Suprapubic skin (tissue), 4 donors: ENCODE measurements around the gene INPP5F. TPM values are rescaled to one million over a fixed set of nuclear protein-coding genes. Genes with fewer than 3 reads are reported as not detected.

Source experiments
- DNase-seq, 2 donors: peaks; one replicate each; pipeline ENCODE4 v3.0.0-alpha.2; 2019; ENCODE audit warnings: low spot score in 2 of 2
- H3K27ac ChIP-seq: fragments of 200-600 bp; sonication (generic); one replicate; pipeline ENCODE4 v1.5.1; 2019
- H3K27me3 ChIP-seq: fragments of 200-600 bp; sonication (generic); one replicate; pipeline ENCODE4 v1.5.1; 2019
- H3K36me3 ChIP-seq: fragments of 200-600 bp; sonication (generic); one replicate; pipeline ENCODE4 v1.5.1; 2019
- H3K4me1 ChIP-seq: fragments of 200-600 bp; sonication (generic); one replicate; pipeline ENCODE4 v1.5.1; 2019
- H3K4me3 ChIP-seq: fragments of 200-600 bp; sonication (generic); one replicate; pipeline ENCODE4 v1.5.1; 2019; ENCODE audit warnings: mild to moderate bottlenecking
- H3K9me3 ChIP-seq: fragments of 200-600 bp; sonication (generic); one replicate; pipeline ENCODE4 v1.5.1; 2019
- EP300 ChIP-seq: sonication (generic); formaldehyde crosslinking; IDR thresholded peaks from one replicate; pipeline ENCODE4 v1.6.1; 2017; ENCODE audit warnings: antibody characterized with exemption
- POLR2A ChIP-seq, 2 donors: fragments of 450-650 bp; IDR thresholded peaks; one replicate each; pipeline ENCODE4 v1.6.1; 2017; ENCODE audit warnings: antibody characterized with exemption in 2 of 2, mild to moderate bottlenecking in 2 of 2, moderate library complexity in 2 of 2
- POLR2AphosphoS5 ChIP-seq, 3 donors: sonication (generic); formaldehyde crosslinking; IDR thresholded peaks; one replicate each; pipeline ENCODE4 v1.6.1; 2017; ENCODE audit warnings: antibody characterized with exemption in 3 of 3
- WGBS: methylation state at CpG from one replicate; pipeline ENCODE4 v1.1.5; 2018; 5-methylcytosine and 5-hydroxymethylcytosine counted together
- total RNA-seq, 4 donors: library from RNA; depleted of rRNA; stranded (reverse); fragments of >200 nt; gene quantifications; one replicate each; pipeline ENCODE4 v1.1.0, GENCODE V29; 2016
- TF ChIP-seq, protein P1 (sequence below), 2 donors: fragments of 200-600 bp in 1 of 2; fragments of 450-650 bp in 1 of 2; sonication (generic) in 1 of 2; IDR thresholded peaks; one replicate each; pipeline ENCODE4 v1.5.1; 2016 to 2019; ENCODE audit warnings: antibody characterized with exemption in 2 of 2, mild to moderate bottlenecking in 1 of 2, moderate library complexity in 1 of 2

The INPP5F gene
- total RNA-seq, 4 donors from 2014 or later = 16.1 to 38.6 (median 19.3) TPM

GRCh38 chr10:119805702-119806230 is 79.9 kb downstream of the INPP5F start:
- WGBS = 82% methylated on average over 5 of the region's 5 CpGs
- no peaks in the 10 kb centered on the region for H3K27me3 ChIP-seq
- peaks cover 14% of the 10 kb centered on the region for H3K36me3 ChIP-seq
- H3K4me3 ChIP-seq = no peak overlapping the region
- H3K9me3 ChIP-seq = no peaks in the 10 kb centered on the region
- H3K27ac ChIP-seq = no peak overlapping the region
- DNase-seq = no peak
- H3K4me1 ChIP-seq = no peaks in the 10 kb centered on the region
- TF ChIP-seq POLR2AphosphoS5 (IDR thresholded peaks at IDR 0.05) (no peak), POLR2A (IDR thresholded peaks at IDR 0.05) (no peak), EP300 (no peak)
- TF ChIP-seq, protein P1, sequence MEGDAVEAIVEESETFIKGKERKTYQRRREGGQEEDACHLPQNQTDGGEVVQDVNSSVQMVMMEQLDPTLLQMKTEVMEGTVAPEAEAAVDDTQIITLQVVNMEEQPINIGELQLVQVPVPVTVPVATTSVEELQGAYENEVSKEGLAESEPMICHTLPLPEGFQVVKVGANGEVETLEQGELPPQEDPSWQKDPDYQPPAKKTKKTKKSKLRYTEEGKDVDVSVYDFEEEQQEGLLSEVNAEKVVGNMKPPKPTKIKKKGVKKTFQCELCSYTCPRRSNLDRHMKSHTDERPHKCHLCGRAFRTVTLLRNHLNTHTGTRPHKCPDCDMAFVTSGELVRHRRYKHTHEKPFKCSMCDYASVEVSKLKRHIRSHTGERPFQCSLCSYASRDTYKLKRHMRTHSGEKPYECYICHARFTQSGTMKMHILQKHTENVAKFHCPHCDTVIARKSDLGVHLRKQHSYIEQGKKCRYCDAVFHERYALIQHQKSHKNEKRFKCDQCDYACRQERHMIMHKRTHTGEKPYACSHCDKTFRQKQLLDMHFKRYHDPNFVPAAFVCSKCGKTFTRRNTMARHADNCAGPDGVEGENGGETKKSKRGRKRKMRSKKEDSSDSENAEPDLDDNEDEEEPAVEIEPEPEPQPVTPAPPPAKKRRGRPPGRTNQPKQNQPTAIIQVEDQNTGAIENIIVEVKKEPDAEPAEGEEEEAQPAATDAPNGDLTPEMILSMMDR (IDR thresholded peaks at IDR 0.05) = no peak

DNA sequence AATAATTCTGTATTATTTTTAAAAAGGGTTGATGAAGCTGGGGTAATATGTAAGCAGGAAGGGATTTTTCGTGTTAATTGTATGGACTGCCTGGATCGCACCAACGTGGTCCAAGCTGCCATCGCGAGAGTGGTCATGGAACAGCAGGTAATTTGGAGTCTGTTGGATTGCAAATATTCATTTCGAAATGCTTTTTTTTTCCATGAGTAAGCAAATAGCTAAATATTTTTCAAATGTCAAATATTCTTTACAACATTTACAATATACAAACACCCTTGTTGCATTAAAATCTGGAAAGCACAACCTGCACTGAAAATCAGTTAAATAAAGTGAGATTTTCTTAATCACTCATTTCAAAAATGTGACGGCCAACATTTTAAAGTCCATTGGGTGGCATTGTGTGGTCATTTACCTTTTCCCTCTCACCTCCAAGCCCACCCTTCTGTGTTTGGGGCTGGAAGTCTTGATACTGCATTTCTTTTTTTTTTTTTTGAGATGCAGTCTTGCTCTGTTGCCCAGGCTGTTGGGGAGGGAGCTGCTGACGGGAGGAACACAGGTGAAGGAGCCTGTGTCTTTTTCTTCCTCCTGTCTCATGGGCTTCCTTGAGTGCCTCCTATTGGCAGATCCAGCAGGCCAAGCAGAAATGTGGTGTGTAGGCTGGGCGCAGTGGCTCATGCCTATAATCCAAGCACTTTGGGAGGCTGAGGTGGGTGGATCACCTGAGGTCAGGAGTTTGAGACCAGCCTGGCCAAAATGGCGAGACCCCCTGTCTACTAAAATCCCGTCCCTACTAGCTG is 80.7 kb downstream of the INPP5F start:
- Histone ChIP-seq H3K27ac (no peak overlapping the region), H3K4me3 (no peak overlapping the region), H3K4me1 (no peaks in the 10 kb centered on the region), H3K36me3 (peaks cover 14% of the 10 kb centered on the region), H3K9me3 (no peaks in the 10 kb centered on the region), H3K27me3 (no peaks in the 10 kb centered on the region)
- TF ChIP-seq POLR2A (IDR thresholded peaks at IDR 0.05) (no peak), POLR2AphosphoS5 (IDR thresholded peaks at IDR 0.05) (no peak), EP300 (no peak)
- TF ChIP-seq, protein P1 (IDR thresholded peaks at IDR 0.05) = no peak
- WGBS = 97% methylated on average over 11 of the region's 11 CpGs
- no peak for DNase-seq

DNA sequence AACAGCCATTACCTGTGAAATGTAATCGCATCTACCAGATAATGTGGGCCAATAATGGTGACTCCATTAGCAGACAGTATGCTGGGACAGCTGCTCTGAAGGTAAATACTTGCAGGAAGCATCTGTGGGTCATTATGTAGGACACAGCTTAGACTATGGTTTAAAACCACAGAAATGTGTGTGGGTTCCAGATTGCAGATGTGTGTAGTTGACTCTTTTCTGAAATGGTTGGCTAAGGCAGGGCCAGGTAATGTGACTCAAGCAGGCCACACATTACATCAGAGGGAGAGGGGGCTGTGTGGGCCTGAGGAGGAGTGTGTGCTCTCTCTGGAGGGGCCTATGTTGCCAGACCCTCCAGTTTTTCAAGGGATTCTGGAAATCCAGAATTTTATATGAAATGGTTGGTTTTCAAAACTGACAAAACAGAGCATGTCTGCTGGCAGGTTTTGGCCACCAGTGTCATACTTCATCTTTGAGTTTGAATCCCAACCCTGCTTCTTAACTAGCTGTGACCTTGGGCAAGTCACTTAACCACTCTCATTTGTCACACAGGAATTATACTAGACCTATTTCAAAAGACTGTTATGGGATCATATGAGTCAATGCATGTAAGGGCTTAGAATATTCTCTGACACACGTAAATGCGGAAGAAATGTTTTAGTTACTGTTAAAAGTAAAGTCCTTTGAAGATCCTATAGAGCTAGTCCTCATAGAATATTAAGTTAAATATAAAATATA is 82.3 kb downstream of the INPP5F start:
- H3K9me3 ChIP-seq = no peaks in the 10 kb centered on the region
- WGBS = 91% methylated on average over 3 of the region's 3 CpGs
- no peak for DNase-seq
- no peaks in the 10 kb centered on the region for H3K27me3 ChIP-seq
- H3K36me3 ChIP-seq = peaks cover 14% of the 10 kb centered on the region
- TF ChIP-seq POLR2AphosphoS5 (IDR thresholded peaks at IDR 0.05) = no peak
- TF ChIP-seq EP300 = no peak
- no peak for TF ChIP-seq POLR2A (IDR thresholded peaks at IDR 0.05)
- TF ChIP-seq, protein P1 (IDR thresholded peaks at IDR 0.05) = no peak
- H3K27ac ChIP-seq = no peak overlapping the region
- H3K4me1 ChIP-seq = no peaks in the 10 kb centered on the region
- H3K4me3 ChIP-seq = no peak overlapping the region

- 84% methylated on average over 4 of the region's 4 CpGs for WGBS
- TF ChIP-seq POLR2A (IDR thresholded peaks at IDR 0.05) (no peak), EP300 (no peak), POLR2AphosphoS5 (IDR thresholded peaks at IDR 0.05) (no peak)
- TF ChIP-seq, protein P1 (IDR thresholded peaks at IDR 0.05) = no peak
- Histone ChIP-seq H3K4me3 (no peak overlapping the region), H3K27ac (no peak overlapping the region), H3K27me3 (no peaks in the 10 kb centered on the region), H3K9me3 (no peaks in the 10 kb centered on the region), H3K4me1 (no peaks in the 10 kb centered on the region), H3K36me3 (peaks cover 19% of the 10 kb centered on the region)
- no peak for DNase-seq
These were observed 85.3 kb downstream of the INPP5F start for GRCh38 chr10:119811122-119811521.

DNA sequence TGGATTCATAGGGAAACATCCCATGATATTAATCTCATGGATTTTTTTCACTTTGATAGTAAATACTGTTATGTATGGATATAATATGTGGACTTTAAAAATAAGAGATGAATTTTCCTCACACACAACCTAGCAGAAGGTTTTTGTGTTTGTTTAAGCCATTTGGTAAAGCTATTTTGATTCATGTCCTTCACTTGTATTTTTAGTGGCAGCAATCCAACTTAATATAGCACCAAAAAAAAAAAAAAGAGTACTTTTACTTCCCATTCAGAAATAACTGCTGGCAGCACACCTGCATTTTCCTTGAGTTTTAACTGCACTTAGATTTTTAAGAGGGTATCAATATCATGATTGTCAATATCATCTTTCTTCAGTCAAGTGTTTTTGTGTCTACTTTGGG is 86.8 kb downstream of the INPP5F start:
- no peak for DNase-seq
- Histone ChIP-seq H3K9me3 (no peaks in the 10 kb centered on the region), H3K4me3 (no peak overlapping the region), H3K27me3 (no peaks in the 10 kb centered on the region), H3K36me3 (peaks cover 20% of the 10 kb centered on the region), H3K27ac (no peak overlapping the region), H3K4me1 (no peaks in the 10 kb centered on the region)
- TF ChIP-seq POLR2A (IDR thresholded peaks at IDR 0.05) = no peak
- no peak for TF ChIP-seq EP300
- TF ChIP-seq POLR2AphosphoS5 (IDR thresholded peaks at IDR 0.05) = no peak
- TF ChIP-seq, protein P1 (IDR thresholded peaks at IDR 0.05) = no peak
